ENCODE results near the gene PTPRF.

PTPRF gene

GRCh38 chr1:43521078-43521477, 9.6 kb upstream of the PTPRF start:
- ATAC-seq (ENCODE audit: insufficient read depth, low read depth) (no peak), DNase-seq (no peak)
- H4K20me1 ChIP-seq (ENCODE audit: insufficient read depth, low read length): no peaks in the 10 kb centered on the region
- TF ChIP-seq CTCF (IDR thresholded peaks at IDR 0.05; ENCODE audit: borderline replicate concordance, extremely low read depth, low read length, poor library complexity, severe bottlenecking) (no peak), EZH2 (IDR thresholded peaks at IDR 0.05; ENCODE audit: borderline replicate concordance, low read depth, low read length, severe bottlenecking) (no peak)
- no peak overlapping the region for H3K9ac ChIP-seq (ENCODE audit: low read depth, low read length)
- no peak overlapping the region for H3K4me2 ChIP-seq (ENCODE audit: insufficient read depth, low read length)
- H2AFZ ChIP-seq (ENCODE audit: low read depth, low read length): no peak overlapping the region
- no peaks in the 10 kb centered on the region for H3K4me1 ChIP-seq (ENCODE audit: insufficient read depth, low read length)
- no peaks in the 10 kb centered on the region for H3K79me2 ChIP-seq (ENCODE audit: insufficient read depth, low read length)
- peaks cover 12% of the 10 kb centered on the region for H3K27me3 ChIP-seq (ENCODE audit: insufficient read depth, low read length, poor library complexity)
- H3K4me3 ChIP-seq (ENCODE audit: low read depth in 1 of 2, low read length in 2 of 2): no peak overlapping the region
- H3K27ac ChIP-seq (ENCODE audit: low read length): no peak overlapping the region
- H3K36me3 ChIP-seq (ENCODE audit: insufficient read depth, low read length): no peaks in the 10 kb centered on the region
- no peaks in the 10 kb centered on the region for H3K9me3 ChIP-seq (ENCODE audit: insufficient read depth, low read length, severe bottlenecking)

GRCh38 chr1:43521756-43522155, 8.9 kb upstream of the PTPRF start:
- ATAC-seq (ENCODE audit: insufficient read depth, low read depth) (no peak), DNase-seq (no peak)
- H3K27me3 ChIP-seq (ENCODE audit: insufficient read depth, low read length, poor library complexity): peaks cover 13% of the 10 kb centered on the region
- H3K9ac ChIP-seq (ENCODE audit: low read depth, low read length): no peak overlapping the region
- no peak for TF ChIP-seq CTCF (IDR thresholded peaks at IDR 0.05; ENCODE audit: borderline replicate concordance, extremely low read depth, low read length, poor library complexity, severe bottlenecking)
- no peak for TF ChIP-seq EZH2 (IDR thresholded peaks at IDR 0.05; ENCODE audit: borderline replicate concordance, low read depth, low read length, severe bottlenecking)
- H3K4me2 ChIP-seq (ENCODE audit: insufficient read depth, low read length): no peak overlapping the region
- no peak overlapping the region for H3K27ac ChIP-seq (ENCODE audit: low read length)
- H4K20me1 ChIP-seq (ENCODE audit: insufficient read depth, low read length): no peaks in the 10 kb centered on the region
- H3K4me3 ChIP-seq (ENCODE audit: low read depth in 1 of 2, low read length in 2 of 2): no peak overlapping the region
- no peaks in the 10 kb centered on the region for H3K36me3 ChIP-seq (ENCODE audit: insufficient read depth, low read length)
- H3K79me2 ChIP-seq (ENCODE audit: insufficient read depth, low read length): no peaks in the 10 kb centered on the region
- H3K4me1 ChIP-seq (ENCODE audit: insufficient read depth, low read length): no peaks in the 10 kb centered on the region
- H3K9me3 ChIP-seq (ENCODE audit: insufficient read depth, low read length, severe bottlenecking): no peaks in the 10 kb centered on the region
- no peak overlapping the region for H2AFZ ChIP-seq (ENCODE audit: low read depth, low read length)

- Histone ChIP-seq H3K79me2 (ENCODE audit: insufficient read depth, low read length) (no peaks in the 10 kb centered on the region), H3K9ac (ENCODE audit: low read depth, low read length) (no peak overlapping the region), H3K36me3 (ENCODE audit: insufficient read depth, low read length) (no peaks in the 10 kb centered on the region), H4K20me1 (ENCODE audit: insufficient read depth, low read length) (no peaks in the 10 kb centered on the region), H3K9me3 (ENCODE audit: insufficient read depth, low read length, severe bottlenecking) (no peaks in the 10 kb centered on the region), H3K27me3 (ENCODE audit: insufficient read depth, low read length, poor library complexity) (peaks cover 17% of the 10 kb centered on the region), H3K4me3 (ENCODE audit: low read depth in 1 of 2, low read length in 2 of 2) (no peak overlapping the region), H3K4me1 (ENCODE audit: insufficient read depth, low read length) (no peaks in the 10 kb centered on the region), H3K4me2 (ENCODE audit: insufficient read depth, low read length) (no peak overlapping the region), H3K27ac (ENCODE audit: low read length) (no peak overlapping the region), H2AFZ (ENCODE audit: low read depth, low read length) (no peak overlapping the region)
- ATAC-seq (ENCODE audit: insufficient read depth, low read depth) (no peak), DNase-seq (no peak)
- TF ChIP-seq EZH2 (IDR thresholded peaks at IDR 0.05; ENCODE audit: borderline replicate concordance, low read depth, low read length, severe bottlenecking): no peak
- TF ChIP-seq CTCF (IDR thresholded peaks at IDR 0.05; ENCODE audit: borderline replicate concordance, extremely low read depth, low read length, poor library complexity, severe bottlenecking): no peak
Observed at GRCh38 chr1:43522431-43522775, 8.3 kb upstream of the PTPRF start.
